Naive thymus-derived CD8-positive, alpha-beta T cell (primary cell): ENCODE measurements around the gene SLC13A2. TPM values are rescaled to one million over a fixed set of nuclear protein-coding genes. Genes with fewer than 3 reads are reported as not detected.
"Not testable (repeated sequence)": the region's sequence is repeated elsewhere in the genome, so short reads cannot be mapped to it uniquely, and the experiment has no call there.

Experiments
- ATAC-seq, 2 donors: fragments of 150-1000 bp; cut with Tn5 transposase in 1 of 2; sonication (Bioruptor Pico), chemical (Tn5 transposase) in 1 of 2; 1 replicate in 1 of 2; 2 replicates in 1 of 2; pipeline ENCODE4 v1.10.0; 2021; ENCODE audit warnings: mild to moderate bottlenecking in 2 of 2, moderate library complexity in 2 of 2
- POLR2A ChIA-PET: fragments of 350-600 bp; sonication (Branson Sonifier 250); formaldehyde crosslinking; loops from one replicate; lab custom pipeline; 2021; ENCODE audit warnings: antibody characterized with exemption; lab: Charles Lee
- DNase-seq, 10 donors: peaks; one replicate each; pipeline versions ENCODE4 v3.0.0 to v3.0.0-alpha.2; 2020 to 2022
- H3K27ac Mint-ChIP-seq, 10 donors: one replicate each; pipeline ENCODE4 v1.8.0; 2020 to 2022; ENCODE audit warnings: mild to moderate bottlenecking in 10 of 10, mixed read lengths in 10 of 10, moderate library complexity in 4 of 10, inconsistent platforms in 1 of 10
- H3K27me3 Mint-ChIP-seq, 5 donors: one replicate each; pipeline ENCODE4 v1.8.0; 2021 to 2022; ENCODE audit warnings: mixed read lengths in 5 of 5
- H3K36me3 Mint-ChIP-seq, 3 donors: one replicate each; pipeline ENCODE4 v1.8.0; 2020 to 2022; ENCODE audit warnings: mixed read lengths in 3 of 3, mild to moderate bottlenecking in 2 of 3, inconsistent platforms in 1 of 3
- H3K4me1 Mint-ChIP-seq, 4 donors: one replicate each; pipeline ENCODE4 v1.8.0; 2021 to 2022; ENCODE audit warnings: mixed read lengths in 4 of 4
- H3K4me3 Mint-ChIP-seq, 10 donors: one replicate each; pipeline ENCODE4 v1.8.0; 2020 to 2022; ENCODE audit warnings: mild to moderate bottlenecking in 10 of 10, mixed read lengths in 10 of 10, moderate library complexity in 6 of 10, inconsistent platforms in 1 of 10
- H3K9me3 Mint-ChIP-seq, 9 donors: one replicate each; pipeline ENCODE4 v1.8.0; 2020 to 2022; ENCODE audit warnings: mixed read lengths in 9 of 9, mild to moderate bottlenecking in 3 of 9, inconsistent platforms in 1 of 9, moderate library complexity in 1 of 9
- polyA plus RNA-seq, 3 donors: library from polyadenylated mRNA; unstranded; fragments of 300-500 nt; fragmentation: Illumina TruSeq; gene quantifications; one replicate each; pipeline ENCODE4 v1.2.3, GENCODE V29; 2021
- total RNA-seq, 8 experiments: library from RNA in 2 of 8; stranded (reverse) in 2 of 8; gene quantifications; one replicate each; pipeline ENCODE4 v1.2.3 and lab custom pipeline; 2021 to 2026

SLC13A2 gene
- total and polyA plus RNA-seq, 5 experiments from 2014 or later: not detected

DNA sequence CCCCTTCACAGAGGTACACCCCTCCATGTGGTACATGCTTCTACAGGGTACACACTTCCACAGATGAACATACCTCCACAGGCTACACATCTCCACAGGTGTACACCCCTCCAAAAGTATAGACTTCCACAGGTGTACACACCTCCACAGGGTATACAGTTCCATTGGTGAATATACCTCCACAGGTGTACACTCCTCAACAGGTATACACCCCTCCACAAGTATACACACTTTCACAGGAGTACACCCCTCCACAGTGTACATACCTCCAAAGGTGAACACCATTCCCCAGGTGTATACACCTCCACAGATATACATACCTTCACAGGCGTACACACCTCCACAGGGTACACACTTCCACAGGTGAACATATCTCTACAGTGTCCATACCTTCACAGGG, 42.1 kb downstream of the SLC13A2 start:
- Mint-ChIP-seq H3K4me1 (peaks cover 0 to 2% (median under 1%) of the 10 kb centered on the region in 4 donors), H3K27ac (peak overlapping the region in 1 of 10 donors; percentile 15), H3K9me3 (no peaks in the 10 kb centered on the region), H3K27me3 (peaks cover 1 to 22% (median 11%) of the 10 kb centered on the region in 5 donors), H3K36me3 (no peaks in the 10 kb centered on the region), H3K4me3 (no peak overlapping the region)
- DNase-seq (no peak), ATAC-seq (no peak)
- POLR2A ChIA-PET: no interaction called here

DNA sequence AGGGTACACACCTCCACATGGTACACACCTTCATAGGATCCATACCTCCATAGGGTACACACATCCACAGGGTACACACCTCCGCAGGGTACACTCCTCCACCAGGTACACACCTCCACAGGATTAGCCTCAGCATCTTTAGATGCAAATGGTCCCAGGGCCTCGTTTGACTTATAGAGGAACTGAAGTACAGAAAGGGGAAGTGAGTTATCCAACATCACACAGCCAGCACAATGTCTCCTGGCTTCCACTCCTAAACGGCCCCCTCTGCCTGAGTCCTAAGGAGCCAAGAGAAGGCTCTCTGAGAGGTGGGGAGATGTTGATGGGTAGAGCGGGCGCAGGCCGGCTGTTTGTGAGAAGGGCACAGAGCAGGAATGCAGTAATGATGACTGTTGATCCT, 44.7 kb downstream of the SLC13A2 start:
- DNase-seq (peak in 1 of 10 donors; percentile 19), ATAC-seq (no peak)
- no peak overlapping the region for H3K4me3 Mint-ChIP-seq
- peaks cover 0 to 2% (median under 1%) of the 10 kb centered on the region in 4 donors for H3K4me1 Mint-ChIP-seq
- no peak overlapping the region for H3K27ac Mint-ChIP-seq
- POLR2A ChIA-PET: no interaction called here
- no peaks in the 10 kb centered on the region for H3K9me3 Mint-ChIP-seq
- no peaks in the 10 kb centered on the region for H3K36me3 Mint-ChIP-seq
- H3K27me3 Mint-ChIP-seq: peaks cover 0 to 10% (median 8%) of the 10 kb centered on the region in 5 donors

DNA sequence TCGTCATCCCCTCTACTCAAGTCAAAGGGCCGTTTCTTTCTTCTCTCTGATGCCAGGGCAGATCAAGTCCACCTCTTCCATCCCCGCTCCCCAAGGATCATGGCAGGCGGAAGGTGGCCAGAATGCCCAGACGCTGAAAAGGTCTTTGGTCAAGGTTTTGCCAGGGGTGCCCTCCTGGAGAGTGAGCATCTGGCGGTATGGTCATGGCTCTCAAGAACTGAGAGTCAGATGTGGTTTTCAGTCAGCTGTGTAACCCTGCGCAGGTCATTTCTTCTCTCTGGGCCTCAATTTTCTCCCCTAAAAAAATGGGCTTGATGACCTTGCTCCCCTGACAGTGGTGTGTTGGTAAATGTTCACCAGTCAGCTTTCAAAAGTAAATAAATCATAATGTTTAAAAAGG, 45.1 kb downstream of the SLC13A2 start:
- Mint-ChIP-seq H3K4me3 (no peak overlapping the region), H3K36me3 (no peaks in the 10 kb centered on the region), H3K4me1 (peaks cover 0 to 2% (median under 1%) of the 10 kb centered on the region in 4 donors), H3K27me3 (peaks cover 0 to 7% (median 4%) of the 10 kb centered on the region in 5 donors), H3K9me3 (no peaks in the 10 kb centered on the region), H3K27ac (no peak overlapping the region)
- ATAC-seq (no peak), DNase-seq (no peak)
- POLR2A ChIA-PET: no interaction called here

DNA sequence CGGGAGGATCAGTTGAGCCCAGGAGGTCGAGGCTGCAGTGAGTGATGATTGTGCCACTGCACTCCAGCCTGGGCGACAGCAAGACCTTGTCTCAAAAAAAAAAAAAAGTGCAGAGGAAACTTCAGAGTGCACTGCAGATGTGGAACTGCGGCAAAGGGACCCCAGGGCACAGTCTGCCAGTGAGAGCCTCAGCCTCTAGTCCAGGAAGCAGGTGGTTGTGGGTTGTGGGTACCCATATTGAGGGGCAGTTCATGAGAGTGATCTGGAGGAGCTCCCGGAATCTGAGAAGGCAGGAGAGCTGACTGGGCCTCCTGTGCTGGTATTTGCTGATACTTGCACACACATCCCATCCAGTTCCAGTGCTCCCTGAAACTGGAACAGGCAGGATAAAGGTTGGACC, 45.8 kb downstream of the SLC13A2 start:
- ATAC-seq (no peak), DNase-seq (no peak)
- Mint-ChIP-seq H3K27me3 (peaks cover 0 to 4% (median 0%) of the 10 kb centered on the region in 5 donors), H3K9me3 (no peaks in the 10 kb centered on the region), H3K36me3 (no peaks in the 10 kb centered on the region), H3K27ac (no peak overlapping the region), H3K4me1 (peaks cover 0 to 2% (median under 1%) of the 10 kb centered on the region in 4 donors), H3K4me3 (no peak overlapping the region)
- POLR2A ChIA-PET: no interaction called here

DNA sequence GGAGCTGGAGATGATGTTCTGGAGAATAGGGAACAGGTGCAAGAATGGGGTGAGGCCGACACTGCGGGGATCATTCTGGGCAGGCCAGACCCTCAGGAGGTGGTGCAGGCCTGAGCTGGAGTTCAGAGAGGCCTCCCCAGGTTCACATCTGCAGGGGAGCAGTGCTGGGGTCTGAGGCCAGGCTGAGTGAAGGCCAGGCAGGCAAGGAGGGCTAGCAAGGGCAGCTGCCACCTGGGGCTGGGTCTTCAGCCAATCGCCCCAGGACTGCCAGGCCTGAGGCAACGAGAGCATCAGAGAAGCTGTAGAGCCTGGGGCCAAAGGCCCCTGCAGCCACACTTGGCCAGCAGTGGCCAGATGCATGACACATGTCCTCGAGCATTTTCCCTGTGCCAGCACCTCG, 47.2 kb downstream of the SLC13A2 start:
- POLR2A ChIA-PET: no interaction called here
- no peak overlapping the region for H3K4me3 Mint-ChIP-seq

DNA sequence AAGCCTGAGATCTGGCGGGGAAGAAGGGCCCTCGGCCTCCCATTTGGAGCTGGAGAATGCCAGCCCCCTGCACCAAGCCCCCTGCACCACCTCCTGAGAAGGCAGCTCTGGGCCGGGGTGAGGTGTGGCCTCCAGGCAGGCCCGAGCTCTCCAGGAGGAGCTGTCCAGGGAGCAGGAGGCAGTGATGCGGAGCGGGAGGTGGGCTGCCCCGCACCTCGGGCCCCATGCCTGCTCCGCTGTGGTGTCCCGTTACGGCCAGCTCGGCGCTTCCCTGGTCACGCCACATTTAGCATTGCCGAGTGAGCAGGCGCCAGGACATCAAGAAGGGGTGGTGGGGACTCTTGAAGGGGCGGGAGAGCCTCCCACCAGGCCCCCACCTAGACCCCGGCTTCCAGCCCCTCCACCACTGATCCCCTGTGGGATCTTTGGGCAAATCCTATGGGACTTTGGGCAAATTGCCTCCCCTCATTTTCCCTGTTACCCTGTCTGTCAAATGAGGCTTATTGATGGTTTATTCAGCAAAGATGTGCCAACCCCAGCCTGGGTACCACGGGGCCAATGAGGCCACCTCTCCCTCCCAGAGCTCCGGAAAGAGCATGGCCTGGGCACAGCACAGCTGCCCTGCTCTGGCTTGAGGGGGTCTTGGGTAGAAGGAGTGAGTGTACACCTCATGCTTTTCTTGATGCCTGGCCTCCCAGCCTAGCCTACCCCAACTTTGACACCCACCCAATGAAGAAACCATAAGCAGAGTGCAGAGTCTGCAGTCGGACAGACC, 48.1 kb downstream of the SLC13A2 start:
- Mint-ChIP-seq H3K4me1 (peaks cover 0 to 2% (median under 1%) of the 10 kb centered on the region in 4 donors), H3K27ac (no peak overlapping the region), H3K4me3 (no peak overlapping the region), H3K27me3 (peaks cover 0 to 4% (median 0%) of the 10 kb centered on the region in 5 donors), H3K9me3 (no peaks in the 10 kb centered on the region), H3K36me3 (no peaks in the 10 kb centered on the region)
- peak in 1 of 10 donors; percentile 41 for DNase-seq
- ATAC-seq: no peak
- POLR2A ChIA-PET: no interaction called here

More for the DNA sequence above, 47.2 kb downstream of the SLC13A2 start:
- peaks cover 0 to 2% (median under 1%) of the 10 kb centered on the region in 4 donors for H3K4me1 Mint-ChIP-seq
- H3K27me3 Mint-ChIP-seq: peaks cover 0 to 4% (median 0%) of the 10 kb centered on the region in 5 donors
- DNase-seq: peak in 1 of 10 donors; percentile 36
- no peaks in the 10 kb centered on the region for H3K9me3 Mint-ChIP-seq
- peak overlapping the region in 1 of 10 donors; percentile 5 for H3K27ac Mint-ChIP-seq
- no peak for ATAC-seq
- H3K36me3 Mint-ChIP-seq: no peaks in the 10 kb centered on the region

DNA sequence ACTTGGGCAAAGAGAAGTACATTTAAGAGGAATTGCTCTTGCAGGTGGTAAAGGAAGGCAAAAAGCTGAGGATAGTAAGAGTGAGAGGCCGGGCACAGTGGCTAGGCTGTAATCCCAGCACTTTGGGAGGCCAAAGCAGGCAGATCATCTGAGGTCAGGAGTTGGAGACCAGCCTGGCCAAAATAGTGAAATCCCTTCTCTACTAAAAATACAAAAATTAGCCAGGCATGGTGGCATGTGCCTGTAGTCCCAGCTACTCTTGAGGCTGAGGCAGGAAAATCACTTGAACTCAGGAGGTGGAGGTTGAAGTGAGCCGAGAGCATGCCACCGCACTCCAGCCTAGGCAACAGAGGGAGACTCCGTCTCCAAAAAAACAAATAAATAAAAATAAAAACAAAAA, 48.8 kb downstream of the SLC13A2 start:
- H3K4me3 Mint-ChIP-seq, H3K27me3 Mint-ChIP-seq, H3K4me1 Mint-ChIP-seq, ATAC-seq, H3K36me3 Mint-ChIP-seq, H3K9me3 Mint-ChIP-seq, DNase-seq, POLR2A ChIA-PET, H3K27ac Mint-ChIP-seq: not testable (repeated sequence)

DNA sequence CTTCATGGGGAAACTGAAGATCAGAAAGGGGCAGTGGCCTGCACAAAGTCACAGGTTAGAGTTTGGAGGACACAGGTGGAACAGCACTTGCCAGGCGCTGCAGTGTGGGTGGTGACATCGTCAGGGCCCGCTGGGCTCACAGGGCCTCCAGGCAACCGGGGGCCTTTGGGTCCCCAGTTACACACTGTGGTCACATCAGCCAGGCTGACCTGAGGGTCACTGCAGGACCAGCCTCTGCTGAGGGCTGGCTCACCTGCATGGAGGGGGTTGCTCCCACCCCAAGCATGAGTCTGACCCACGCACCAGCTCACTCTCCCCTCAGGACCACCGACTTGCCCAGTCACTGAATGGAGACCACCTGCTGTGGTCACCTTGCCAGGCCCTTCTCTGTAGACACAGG, 49.7 kb downstream of the SLC13A2 start:
- no peak for ATAC-seq
- H3K27ac Mint-ChIP-seq: no peak overlapping the region

DNA sequence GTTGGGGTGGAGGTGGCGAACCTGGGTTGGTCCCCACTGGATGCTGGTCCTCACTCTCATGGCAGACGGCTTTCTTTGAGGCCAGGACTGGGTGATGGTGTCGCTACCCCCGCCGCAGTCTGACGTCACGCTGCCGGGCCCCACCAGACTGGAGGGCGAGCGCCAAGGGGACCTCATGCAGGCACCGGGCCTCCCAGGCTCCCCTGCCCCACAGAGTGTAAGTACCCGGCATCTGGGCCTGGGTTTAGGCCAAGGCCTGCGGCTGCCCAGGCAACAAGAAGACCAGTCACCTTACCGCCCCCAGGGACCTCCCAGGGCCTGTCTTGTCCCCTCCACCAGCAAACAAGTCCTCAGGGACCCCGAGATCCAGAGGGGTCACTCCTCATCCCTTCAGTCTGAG, 50.4 kb downstream of the SLC13A2 start:
- DNase-seq: no peak
- no peaks in the 10 kb centered on the region for H3K36me3 Mint-ChIP-seq
- H3K9me3 Mint-ChIP-seq: no peaks in the 10 kb centered on the region
- no peak for ATAC-seq
- peaks cover 0 to 2% (median under 1%) of the 10 kb centered on the region in 4 donors for H3K4me1 Mint-ChIP-seq
- POLR2A ChIA-PET: no interaction called here
- peaks cover 0 to 3% (median 0%) of the 10 kb centered on the region in 5 donors for H3K27me3 Mint-ChIP-seq
- H3K4me3 Mint-ChIP-seq: no peak overlapping the region
- peak overlapping the region in 1 of 10 donors; percentile 76 for H3K27ac Mint-ChIP-seq

More for the DNA sequence above, 49.7 kb downstream of the SLC13A2 start:
- POLR2A ChIA-PET: no interaction called here
- Mint-ChIP-seq H3K27me3 (peaks cover 0 to 4% (median 0%) of the 10 kb centered on the region in 5 donors), H3K36me3 (no peaks in the 10 kb centered on the region), H3K4me1 (peaks cover 0 to 2% (median under 1%) of the 10 kb centered on the region in 4 donors), H3K4me3 (no peak overlapping the region), H3K9me3 (no peaks in the 10 kb centered on the region)
- DNase-seq: no peak

DNA sequence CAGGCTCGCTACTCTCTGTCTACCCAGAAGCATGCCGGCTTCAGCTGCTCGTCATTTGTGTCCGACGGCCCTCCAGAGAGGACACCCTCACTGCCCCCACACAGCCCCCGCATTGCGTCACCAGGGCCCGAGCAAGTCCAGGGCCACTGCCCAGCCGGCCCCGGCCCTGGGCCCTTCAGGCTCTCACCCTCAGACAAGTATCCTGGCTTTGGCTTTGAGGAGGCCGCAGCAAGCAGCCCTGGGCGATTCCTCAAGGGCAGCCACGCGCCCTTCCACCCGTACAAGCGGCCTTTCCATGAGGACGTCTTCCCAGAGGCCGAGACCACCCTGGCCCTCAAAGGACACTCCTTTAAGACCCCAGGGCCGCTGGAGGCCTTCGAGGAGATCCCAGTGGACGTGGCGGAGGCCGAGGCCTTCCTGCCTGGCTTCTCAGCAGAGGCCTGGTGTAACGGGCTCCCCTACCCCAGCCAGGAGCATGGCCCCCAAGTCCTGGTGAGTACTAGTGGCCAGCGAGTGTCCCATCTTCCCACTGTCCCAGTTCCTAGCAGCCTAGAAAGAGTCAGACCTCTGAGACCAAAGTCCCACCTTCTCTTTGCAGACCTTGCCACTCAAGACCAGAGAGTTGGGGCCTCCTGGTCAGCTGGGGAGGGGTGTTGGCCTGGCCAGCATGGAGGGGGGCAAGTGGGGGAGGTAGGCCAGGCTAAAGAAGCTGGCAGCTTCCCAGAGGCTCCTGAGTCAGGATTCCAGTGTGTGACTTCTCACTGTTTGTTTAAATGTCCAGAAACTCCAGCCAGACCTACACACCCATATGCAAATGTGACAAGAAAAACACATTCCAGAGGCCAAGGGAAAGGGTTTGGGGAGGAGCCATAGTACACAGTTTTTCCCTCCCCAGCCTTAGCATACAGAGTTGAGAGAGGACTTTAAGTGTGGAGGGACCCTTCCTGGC, 51.3 kb downstream of the SLC13A2 start:
- no peak for DNase-seq
- no peaks in the 10 kb centered on the region for H3K27me3 Mint-ChIP-seq
- no peak for ATAC-seq
- peak overlapping the region in 1 of 10 donors; percentile 76 for H3K27ac Mint-ChIP-seq
- H3K36me3 Mint-ChIP-seq: no peaks in the 10 kb centered on the region
- POLR2A ChIA-PET: no interaction called here
- no peaks in the 10 kb centered on the region for H3K4me1 Mint-ChIP-seq
- no peaks in the 10 kb centered on the region for H3K9me3 Mint-ChIP-seq
- peak overlapping the region in 1 of 10 donors; percentile 16 for H3K4me3 Mint-ChIP-seq

DNA sequence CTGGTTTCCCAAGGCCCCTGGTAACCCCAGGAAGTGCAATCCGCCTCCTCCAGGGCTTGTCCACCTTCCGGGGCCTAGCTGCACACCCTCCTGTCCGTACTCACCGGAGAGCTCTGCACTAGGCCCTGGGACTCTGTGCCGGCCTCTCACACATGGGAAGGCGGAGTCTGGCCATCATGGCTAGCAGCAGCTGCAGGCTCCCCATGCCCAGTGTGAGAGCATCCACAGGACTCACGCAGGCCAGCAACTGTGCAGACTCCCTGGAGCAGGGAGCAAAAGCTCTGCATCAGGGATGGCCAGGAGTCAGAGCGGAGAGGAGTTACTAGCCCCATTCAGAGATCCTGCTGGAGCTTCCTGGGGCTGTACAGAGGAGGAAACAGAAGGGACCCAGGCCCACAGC, 52.9 kb downstream of the SLC13A2 start:
- Mint-ChIP-seq H3K4me1 (no peaks in the 10 kb centered on the region), H3K27ac (no peak overlapping the region), H3K9me3 (no peaks in the 10 kb centered on the region), H3K27me3 (no peaks in the 10 kb centered on the region), H3K4me3 (no peak overlapping the region), H3K36me3 (no peaks in the 10 kb centered on the region)
- POLR2A ChIA-PET: no interaction called here
- DNase-seq: no peak
- no peak for ATAC-seq

DNA sequence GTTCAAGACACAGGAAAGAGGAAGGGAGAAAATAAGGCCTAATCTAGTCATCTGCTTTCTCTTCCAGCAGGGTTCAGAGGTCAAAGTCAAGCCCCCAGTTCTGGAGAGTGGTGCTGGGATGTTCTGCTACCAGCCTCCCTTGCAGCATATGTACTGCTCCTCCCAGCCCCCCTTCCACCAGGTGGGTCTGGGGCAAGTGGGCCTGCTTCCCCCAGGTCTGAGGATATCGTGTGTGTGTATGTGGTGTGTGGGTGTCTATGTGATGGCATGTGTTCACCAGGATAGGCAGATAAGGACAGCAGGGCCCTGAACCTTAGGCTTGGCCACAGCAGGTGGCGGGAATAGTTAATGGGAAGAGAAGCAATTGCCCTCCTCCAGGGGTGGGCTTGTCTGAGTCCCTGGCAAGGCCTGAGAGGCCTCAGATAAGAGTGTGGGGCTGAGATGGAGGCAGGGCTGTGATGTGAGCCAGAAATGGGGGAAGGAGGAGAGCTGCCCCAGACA, 53.8 kb downstream of the SLC13A2 start:
- no peaks in the 10 kb centered on the region for H3K9me3 Mint-ChIP-seq
- H3K36me3 Mint-ChIP-seq: no peaks in the 10 kb centered on the region
- H3K27ac Mint-ChIP-seq: peak overlapping the region in 2 of 10 donors; percentile 20 to 28
- POLR2A ChIA-PET: no interaction called here
- no peaks in the 10 kb centered on the region for H3K27me3 Mint-ChIP-seq
- ATAC-seq (no peak), DNase-seq (no peak)
- H3K4me3 Mint-ChIP-seq: no peak overlapping the region
- no peaks in the 10 kb centered on the region for H3K4me1 Mint-ChIP-seq
